Stimulated activated CD8-positive, alpha-beta memory T cell treated with anti-CD3 and anti-CD28 coated beads, Interleukin-7, amount 100 ng/mL, for 1 hour (primary cell): ENCODE results near the gene PRMT5.
"Not testable (repeated sequence)": the region's sequence is repeated elsewhere in the genome, so short reads cannot be mapped to it uniquely, and the experiment has no call there.

Experiments used
- DNase-seq, 2 donors: peaks; one replicate each; pipeline ENCODE4 v3.0.0-alpha.2; 2020; ENCODE audit warnings: low read depth in 2 of 2

The PRMT5 gene

DNA sequence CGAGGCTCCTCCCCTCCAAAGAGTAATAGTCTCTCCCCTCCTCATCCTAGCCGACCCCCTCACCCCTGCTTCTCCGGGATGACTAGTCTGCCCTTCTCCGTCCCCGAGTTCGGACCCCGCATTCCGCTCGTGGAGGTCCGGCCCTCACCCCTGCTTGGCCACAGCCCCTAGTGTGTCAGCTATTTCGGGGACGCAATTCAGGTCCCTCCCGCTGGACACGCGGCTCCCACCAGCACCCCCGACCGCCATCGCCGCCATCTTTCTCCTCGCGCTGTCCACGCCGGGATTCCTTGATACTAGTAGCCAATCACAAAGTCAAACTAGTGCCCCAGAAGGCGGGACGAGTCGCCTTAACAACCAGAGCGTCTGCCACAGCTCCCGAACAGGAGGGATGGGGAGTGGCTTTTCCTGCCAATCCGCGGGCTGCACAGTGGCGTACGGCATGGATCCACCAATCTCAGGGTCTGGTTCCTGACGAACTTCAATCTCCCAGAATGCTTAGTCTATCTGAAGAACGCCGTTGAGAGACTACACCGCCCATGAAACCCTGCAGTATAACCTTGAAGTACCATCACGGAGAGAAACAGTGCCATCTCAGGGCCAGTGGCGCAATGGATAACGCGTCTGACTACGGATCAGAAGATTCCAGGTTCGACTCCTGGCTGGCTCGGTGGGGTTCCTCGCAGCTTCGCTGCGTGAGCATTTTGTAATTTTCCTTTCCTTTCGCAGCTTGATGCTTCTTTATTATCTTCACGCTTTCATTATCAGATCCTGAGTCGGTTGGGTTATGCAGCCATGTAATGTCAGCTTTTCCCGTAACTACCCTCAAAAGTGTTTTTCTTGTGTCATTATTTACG is at the start of gene PRMT5:
Gene PRMT5, minus strand, starts transcription at position 273 of the 857 bp plus-strand sequence. Its CDS starts 15 bp downstream, at position 258.
- peak; percentile 93 to 96 for DNase-seq

DNA sequence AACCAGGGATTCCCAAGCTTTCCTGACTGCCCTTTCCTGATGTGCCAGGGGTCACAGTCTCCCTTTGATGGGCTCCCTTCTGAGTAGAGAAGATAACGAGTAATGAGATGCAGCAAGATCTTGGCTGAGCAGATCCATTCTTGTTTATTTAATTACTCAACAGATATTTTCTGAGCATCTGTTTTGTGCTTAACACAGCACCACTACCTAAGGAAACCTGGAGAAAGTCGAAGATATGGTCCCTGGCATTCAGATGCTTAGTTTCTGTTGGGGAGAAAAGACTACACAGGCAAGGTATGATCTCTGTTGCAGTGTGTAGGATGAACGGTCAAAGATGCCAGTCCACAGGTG is 49.3 kb upstream of the PRMT5 start:
- no peak for DNase-seq

DNA sequence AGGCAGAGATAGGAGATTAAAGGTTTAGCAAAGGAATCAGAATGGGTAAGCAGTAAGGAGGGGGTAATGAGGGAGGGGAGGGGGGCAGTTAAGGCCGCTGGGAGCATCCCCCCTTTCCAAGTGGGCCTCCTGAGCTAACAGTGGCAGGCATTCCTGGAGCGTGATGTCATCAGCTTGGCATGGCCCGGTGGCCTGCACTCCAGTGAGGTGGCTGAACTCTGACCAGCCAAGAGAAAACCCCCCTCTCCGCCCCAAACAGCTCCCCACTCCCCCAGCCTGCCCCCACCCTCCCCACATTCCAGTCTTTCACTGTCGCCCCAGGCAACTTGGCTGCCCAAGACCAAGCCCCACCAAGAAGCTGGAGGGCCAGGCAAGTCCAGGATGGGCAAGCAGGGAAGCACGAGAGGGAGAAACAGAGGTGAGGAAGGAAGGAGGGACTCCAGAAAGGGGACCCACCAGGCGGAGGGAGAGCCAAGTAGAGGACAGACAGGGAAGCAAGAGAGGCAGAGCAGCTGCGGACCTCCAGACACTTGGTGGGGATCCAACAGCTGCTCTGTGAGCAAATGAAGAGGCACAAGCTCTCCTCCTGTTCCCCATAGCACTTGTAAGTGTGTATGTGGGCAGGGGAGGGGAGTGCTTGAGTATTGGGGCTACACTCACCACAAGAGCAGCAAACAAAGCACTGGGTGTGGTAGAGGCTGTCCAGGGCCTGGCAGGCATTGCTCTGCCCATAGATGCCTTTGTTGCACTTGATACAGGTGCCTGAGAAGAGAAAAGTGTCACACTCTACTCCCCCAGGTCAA is 48.7 kb upstream of the PRMT5 start:
- no peak for DNase-seq

DNA sequence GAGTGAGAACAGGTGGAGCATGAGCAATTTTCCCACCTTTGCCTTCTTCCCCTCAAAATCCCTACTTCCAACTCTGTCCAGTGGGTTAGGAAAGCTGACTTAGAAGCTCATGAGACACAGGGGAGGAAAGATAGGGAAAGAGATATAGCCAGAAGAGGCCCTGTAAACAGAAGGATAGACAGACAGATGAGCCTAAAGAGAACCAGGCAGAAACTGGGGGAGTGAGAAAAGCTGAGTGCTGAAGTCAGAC is 48.2 kb upstream of the PRMT5 start:
- no peak for DNase-seq

DNA sequence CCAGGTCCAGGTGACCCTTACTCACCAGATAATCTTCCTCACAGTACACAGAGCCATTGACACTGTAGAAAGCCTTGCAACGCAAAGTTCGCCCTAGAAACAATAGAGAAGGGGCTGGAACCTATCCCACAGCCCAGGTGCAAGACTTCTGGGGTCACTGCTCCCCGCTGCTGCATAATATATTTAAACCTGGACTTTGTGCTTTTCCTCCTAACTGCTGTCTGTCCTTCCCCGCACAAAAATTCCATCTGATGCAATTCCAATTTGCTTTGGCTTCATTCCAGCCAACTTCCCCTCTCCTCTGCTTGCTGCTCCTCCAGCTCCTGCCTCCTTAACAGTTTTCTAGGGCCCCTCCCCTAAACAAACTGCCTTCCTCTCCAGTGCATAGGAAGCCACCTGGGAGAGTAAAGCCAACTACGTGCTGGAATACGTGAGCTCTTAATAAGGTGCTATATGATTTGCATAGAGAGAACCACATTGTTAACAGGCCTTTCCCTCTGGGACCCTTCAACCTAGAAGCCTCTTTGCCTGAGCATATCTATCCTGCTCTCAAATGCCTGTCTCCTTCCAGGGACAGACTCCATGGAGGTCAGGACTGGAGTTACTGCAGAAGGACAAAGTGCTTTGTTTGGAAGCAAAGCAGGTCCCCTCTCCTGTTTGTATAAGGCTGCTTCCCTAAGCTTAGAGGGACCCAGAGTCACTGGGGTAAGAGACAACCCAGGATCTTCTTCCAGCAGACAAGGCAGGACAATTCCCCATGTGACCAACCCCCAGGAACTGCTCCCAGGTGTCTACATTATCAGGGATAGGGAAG is 47.7 kb upstream of the PRMT5 start:
- no peak for DNase-seq

DNA sequence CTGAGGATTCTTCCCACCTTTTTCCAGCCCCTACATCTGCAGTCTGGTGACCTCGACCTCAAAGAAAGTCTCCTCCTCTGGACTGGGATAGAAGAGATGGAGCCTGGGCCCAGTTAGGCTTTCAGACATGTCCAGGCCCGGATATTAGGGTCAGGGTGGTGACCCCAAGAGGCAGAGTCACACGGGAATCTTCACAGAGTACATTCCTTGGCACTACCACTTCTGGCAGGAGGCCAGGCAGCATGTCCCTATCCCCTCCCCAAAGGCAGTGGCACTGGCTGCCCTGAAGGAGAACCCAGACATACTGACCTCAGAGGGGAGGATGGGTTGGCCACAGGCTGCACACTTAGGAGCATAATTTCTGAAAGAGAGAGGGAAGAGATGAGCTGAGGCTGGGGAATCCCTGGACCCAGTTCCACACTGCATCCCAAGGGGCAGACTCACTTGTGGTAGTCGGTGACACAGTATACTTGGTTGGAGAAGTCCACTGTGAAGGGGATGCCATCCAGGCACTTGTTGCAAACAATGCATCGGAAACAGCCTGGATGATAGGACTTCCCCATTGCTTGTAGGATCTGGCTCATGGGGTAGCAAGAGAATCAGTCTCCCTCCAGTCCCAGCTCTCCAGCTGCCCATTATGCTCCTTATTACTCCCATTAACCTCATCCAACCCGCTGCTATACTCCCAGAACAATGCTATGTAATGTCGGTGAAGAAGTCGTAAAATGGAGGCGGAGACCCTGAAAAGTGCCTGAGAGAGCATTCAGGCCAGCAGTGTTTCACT is 45.5 kb upstream of the PRMT5 start:
- DNase-seq: no peak

DNA sequence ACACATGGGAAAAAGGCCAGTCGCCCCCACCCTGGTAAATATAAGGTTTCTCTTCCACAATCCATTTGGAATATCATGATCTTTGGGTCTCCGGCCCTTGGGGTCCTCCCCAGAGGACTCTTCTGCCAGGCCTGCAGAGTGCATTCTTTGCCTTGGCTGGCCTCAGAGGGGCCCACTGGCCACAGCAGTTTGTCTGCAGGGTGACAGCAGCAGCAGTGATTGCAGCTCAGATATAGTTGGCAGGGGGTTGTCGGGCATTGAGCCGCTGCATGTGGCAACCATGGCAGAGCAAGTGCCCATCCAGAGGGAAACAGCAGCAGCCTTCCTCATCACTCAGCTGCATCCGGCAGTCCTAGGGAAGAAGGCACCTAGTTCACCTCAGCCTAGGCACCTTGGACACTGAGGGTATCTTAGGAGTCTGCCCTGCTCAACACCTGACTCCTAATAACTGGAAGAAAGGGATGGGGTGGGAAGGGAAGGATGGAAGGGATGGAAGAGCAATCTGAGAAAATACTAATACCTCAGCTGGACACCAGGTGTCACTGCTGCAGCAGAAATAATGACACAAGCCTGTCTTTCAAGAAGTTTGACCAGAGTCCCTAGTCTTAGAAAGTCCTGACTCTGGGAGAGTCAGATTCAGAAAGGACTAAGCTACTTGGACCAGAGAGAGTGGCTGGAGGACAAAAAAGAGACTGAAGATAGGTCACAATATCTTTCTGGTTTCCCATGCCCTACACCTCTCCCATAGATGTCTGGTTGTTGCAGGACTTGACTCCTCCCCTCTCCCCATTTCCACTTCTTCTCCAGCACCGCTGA is 44.2 kb upstream of the PRMT5 start:
- no peak for DNase-seq

DNA sequence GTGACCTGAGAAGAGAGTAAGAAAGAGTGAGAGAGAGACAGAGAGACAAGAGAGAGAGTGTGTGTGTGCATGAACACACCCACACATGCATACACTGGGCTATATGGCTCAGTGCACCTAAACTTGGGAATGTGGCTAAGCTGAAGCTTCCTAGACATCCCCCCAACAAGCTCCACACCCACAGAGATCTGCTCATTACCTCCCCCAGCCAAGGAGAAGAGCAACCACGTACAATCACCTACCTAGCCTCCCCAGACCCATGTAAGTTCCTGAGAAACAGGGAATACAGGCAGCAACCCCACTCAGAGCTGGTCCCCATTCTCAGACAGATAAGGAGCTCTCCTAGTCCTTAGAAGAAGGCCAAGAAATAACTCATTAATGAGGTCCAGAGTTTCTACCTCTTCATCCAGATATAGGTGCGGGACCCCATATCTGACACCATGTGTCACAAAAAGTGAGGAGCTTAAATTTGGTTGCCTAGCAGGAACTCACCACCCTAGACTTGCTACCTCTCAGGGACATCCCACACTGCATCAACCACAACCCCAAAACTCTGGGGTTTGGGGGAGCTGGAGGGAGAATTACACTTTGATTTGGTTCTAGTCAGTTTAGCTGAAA is 43.2 kb upstream of the PRMT5 start:
- DNase-seq: no peak

DNA sequence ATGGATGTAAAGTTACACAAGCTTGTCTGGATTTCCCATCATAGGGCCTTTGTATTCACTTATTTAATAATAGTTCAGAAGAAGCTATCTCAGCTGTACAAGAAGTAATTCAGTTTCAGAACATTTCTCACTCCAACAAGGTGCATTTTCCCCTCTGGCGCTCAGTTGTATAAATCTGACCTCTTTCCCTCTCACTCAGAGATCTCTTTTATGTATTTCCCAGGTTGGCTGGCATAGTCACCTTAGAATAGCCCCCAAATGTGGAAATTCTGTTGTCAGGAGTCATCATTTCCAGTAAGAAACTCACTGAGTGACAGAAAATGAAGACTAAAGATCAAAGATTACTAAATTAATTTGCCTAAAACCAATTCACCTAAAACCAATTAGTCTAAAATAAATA is 42.0 kb upstream of the PRMT5 start:
- DNase-seq: no peak

DNA sequence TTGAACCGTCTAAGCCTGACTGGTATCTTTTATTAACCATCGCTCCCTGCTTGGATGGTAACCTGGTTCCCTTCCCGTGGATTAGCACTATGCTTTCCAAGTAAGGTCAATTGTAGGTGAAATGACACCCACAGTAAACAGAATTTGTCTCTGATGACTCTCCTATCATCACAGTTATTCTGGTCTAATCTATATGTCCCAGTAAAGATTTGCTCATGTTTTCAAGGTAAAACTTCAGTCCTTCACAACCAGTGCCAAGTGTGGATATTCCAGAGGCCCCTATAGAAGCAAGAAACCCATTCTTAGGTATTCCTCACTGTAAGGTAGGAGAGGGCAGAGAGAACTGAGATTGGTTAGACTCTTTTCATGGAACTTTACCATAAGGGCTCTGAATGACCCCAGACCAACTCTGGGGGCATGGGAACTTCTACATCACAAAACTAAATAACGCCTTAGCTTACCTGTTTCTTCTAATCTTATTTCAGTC is 37.6 kb upstream of the PRMT5 start:
- DNase-seq: no peak

DNA sequence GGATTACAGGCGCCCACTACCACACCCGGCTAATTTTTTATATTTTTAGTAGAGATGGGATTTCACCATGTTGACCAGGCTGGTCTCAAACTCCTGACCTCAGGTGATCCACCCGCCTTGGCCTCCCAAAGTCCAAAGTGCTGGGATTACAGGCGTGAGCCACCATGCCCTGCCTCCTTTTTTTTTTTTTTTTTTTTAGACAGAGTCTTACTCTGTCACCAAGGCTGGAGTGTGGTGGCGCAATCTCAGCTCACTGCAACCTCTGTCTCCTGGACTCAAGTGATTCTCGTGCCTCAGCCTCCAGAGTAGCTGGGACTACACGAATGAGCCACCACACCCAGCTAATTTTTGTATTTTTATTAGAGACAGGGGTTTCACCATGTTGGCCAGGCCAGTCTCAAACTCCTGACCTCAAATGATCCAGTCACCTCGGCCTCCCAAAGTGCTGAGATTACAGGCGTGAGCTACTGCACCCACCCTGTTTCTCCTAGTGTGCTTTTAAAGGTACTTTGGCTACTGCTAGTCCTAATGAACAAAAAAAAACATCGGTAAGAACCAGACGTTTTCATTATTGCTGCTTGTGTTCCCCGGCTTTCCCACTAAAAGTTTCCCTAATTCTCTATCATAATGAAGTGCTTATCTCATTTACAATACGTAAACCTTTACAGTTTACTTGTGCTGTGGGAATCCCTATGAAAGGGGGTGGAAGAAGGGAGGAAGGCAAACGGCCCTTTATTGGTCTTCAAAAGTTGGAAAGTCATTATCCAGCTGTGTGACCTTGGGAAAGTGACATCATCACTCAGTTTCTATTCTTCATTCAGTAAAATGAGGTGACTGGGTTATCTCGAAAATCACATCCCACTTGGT is 37.0 kb upstream of the PRMT5 start:
- not testable (repeated sequence) for DNase-seq

DNA sequence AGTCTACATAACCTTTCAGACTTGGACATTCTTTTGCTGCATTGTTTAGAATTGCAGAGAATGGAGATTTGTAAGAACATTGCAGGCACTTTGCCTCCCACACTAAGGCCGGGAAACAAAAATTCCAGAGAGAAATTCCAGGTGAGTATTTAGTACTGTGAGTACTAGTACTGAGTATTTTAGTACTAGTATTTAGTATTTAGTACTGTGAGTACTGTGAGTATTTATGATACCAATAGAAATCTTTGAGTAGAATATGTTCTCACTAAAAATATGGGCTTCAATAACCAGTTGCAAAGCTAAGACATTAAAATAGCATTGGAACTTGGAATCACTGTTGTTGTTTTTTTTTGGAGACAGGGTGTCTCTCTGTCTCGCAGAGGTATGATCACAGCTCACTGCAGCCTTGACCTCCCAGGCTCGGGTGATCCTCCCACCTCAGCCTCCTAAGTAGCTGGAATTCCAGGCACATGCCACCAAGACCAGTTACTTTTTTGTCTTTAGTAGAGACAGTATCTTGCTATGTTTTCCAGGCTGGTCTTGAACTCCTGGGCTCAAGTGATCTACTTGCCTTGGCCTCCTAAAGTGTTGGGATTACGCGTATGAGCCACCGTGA is 33.0 kb upstream of the PRMT5 start:
- DNase-seq: no peak

DNA sequence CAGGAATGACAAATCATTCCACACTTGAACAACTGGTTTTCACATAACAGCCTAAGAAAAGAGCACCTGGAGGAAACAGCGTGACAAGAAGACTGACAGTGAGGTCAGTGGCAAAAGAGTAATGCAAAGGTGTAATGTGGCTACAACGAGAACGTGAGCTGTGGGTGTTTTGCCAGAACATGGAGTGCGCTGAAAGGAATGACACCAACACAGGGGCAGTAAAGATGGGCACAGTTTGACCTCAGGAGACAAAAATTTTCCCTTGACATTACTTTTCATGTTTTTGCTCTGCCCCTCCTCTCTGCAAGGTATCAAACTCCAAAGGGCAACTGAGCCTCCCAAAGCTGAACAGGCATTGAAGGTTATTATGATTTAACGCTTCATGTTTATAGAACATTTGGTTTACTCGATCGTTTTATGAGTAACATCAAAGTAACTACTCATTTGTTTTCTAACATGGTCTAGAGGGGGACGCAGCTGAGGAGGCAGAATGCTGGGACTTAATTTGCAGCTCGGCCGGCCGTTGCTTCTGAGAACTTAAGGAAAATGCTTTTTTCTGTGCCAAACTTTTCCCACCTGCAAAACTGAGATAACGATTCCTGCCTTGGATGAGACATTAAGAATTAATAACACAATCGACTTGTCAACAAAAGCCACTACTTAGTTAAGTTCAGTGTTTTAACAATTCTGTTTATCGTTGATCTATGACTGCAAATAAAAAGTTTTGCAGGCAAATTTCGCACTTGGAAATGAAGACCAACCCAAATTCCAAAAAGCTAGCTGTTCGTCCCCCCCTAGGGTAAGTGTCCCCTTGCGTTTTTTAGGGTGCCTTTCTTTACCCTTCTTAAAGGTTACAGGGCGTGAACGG is 26.8 kb upstream of the PRMT5 start:
- no peak for DNase-seq

DNA sequence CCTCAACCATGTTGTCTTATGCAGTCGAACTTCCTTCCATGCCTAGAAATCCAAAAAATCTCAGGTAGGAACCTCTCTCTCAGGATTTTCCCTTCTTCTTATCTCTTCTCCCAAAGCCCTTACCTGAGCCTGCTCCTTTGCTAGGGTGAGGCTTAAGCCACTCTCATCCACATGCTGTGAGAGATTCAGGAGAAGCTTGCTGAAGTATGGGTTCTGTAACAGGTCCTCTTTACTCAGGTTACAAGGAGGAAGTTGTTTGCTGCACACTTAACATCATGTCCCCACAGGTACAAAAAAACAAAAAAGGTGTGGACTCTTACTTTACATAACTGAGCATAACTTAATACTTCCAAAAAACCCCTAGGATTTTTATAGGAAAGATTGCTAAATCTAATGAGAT is 23.2 kb upstream of the PRMT5 start:
- DNase-seq: no peak

DNA sequence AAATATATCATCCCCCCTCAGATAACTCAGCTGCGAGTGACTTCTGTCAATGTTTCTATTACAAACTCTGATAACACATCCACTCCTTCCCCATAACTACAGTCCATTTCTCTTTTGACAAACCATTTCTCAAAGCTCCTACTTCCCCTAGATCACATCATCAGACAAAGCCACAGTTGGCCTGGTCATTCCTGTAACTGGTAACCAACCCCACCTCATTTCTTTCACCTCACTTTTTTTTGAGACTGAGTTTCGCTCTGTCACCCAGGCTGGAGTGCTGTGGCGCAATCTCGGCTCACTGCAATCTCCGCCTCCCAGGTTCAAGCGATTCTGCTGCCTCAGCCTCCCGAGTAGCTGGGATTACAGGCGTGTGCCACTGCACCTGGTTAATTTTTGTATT is 22.6 kb upstream of the PRMT5 start:
- DNase-seq: not testable (repeated sequence)

DNA sequence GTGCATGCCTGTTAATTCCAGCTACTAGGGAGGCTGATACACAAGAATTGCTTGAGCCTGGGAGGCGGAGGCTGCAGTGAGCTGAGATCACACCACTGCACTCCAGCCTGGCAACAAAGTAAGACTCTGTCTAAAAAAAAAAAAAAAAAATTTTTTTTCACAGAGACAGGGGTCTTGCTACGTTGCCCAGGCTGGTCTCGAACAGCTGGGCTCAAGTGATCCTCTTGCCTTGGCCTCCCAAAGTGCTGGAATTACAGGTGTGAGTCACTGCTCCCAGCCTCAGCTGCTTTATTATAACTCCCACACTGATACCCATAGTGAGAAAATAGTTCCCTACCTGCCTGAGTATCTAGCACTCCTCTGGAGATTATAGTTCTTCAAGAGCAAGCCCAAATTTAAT is 16.5 kb upstream of the PRMT5 start:
- DNase-seq: no peak

DNA sequence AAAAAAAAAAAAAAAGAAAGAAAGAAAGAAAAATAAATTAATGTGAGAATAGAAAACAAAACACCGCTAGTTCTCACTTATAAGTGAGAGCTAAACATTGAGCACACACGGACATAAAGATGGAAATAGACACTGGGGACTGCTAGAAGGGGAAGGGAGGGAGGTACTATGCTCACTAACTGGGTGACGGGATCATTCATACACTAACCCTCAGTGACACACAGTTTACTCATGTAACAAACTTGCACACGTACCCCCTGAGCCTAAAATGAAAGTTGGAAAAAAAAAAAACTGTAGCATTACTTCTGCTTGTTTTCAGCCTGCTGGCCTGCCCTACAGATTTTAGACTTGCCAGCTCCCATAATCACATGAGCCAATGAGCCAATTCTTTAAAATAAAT is 10.5 kb upstream of the PRMT5 start:
- DNase-seq: no peak

DNA sequence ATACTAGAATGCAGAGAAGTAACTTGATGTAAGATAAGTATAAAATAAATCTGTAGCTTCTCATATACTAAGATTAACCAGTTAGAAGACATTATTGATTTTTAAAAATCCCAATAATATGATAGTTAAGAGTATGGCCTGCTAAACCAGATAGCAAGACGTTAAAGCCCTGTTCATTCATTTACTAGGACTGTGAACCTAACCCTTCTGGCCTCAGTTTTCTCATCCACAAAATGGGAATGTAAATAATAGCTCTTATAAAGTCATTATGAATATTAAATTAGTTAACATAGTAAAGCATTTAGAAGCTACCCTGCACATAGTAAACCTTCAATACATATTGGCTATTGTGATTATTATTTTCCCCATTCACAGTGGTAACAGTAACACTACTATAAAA is 6.0 kb upstream of the PRMT5 start:
- no peak for DNase-seq
